Measurements from ENCODE around the gene SLC15A5. TPM values are rescaled to one million over a fixed set of nuclear protein-coding genes. Genes with fewer than 3 reads are reported as not detected.
A peak's percentile ranks its signal among the peaks of the same experiment; 100 is the strongest.

Gene SLC15A5
- total RNA-seq, 2 donors from 2014 or later = not detected

GRCh38 chr12:16168078-16168477 lies 109.4 kb downstream of the SLC15A5 start:
- H3K36me3 ChIP-seq = no peaks in the 10 kb centered on the region
- 87% methylated on average over 3 of the region's 3 CpGs for WGBS
- no peak for DNase-seq (ENCODE audit: low spot score)
- TF ChIP-seq POLR2AphosphoS5 (IDR thresholded peaks at IDR 0.05) (no peak), CTCF (IDR thresholded peaks at IDR 0.05) (no peak), POLR2A (IDR thresholded peaks at IDR 0.05) (no peak)
- H3K9me3 ChIP-seq = no peaks in the 10 kb centered on the region
- no peak overlapping the region for H3K27ac ChIP-seq
- H3K4me1 ChIP-seq (replicated peaks) = no peaks in the 10 kb centered on the region
- intact Hi-C loops (cut with DNase I) = no loop called here
- H3K27me3 ChIP-seq (replicated peaks; ENCODE audit: insufficient read depth) = no peaks in the 10 kb centered on the region
- H3K4me3 ChIP-seq = no peak overlapping the region

- intact Hi-C loops (cut with DNase I) = no loop called here
- TF ChIP-seq CTCF (IDR thresholded peaks at IDR 0.05) (no peak), POLR2A (IDR thresholded peaks at IDR 0.05) (no peak)
- Histone ChIP-seq H3K4me3 (no peak overlapping the region), H3K27me3 (replicated peaks; ENCODE audit: insufficient read depth) (no peaks in the 10 kb centered on the region), H3K9me3 (no peaks in the 10 kb centered on the region), H3K27ac (no peak overlapping the region), H3K36me3 (no peaks in the 10 kb centered on the region), H3K4me1 (replicated peaks) (no peaks in the 10 kb centered on the region)
- DNase-seq (ENCODE audit: low spot score) = no peak
- 60% methylated on average over 5 of the region's 5 CpGs for WGBS
Measured at GRCh38 chr12:16166563-16167470, 110.7 kb downstream of the SLC15A5 start.

- Histone ChIP-seq H3K27me3 (replicated peaks; ENCODE audit: insufficient read depth) (no peaks in the 10 kb centered on the region), H3K4me3 (no peak overlapping the region), H3K36me3 (no peaks in the 10 kb centered on the region), H3K9me3 (no peaks in the 10 kb centered on the region), H3K4me1 (replicated peaks) (no peaks in the 10 kb centered on the region), H3K27ac (no peak overlapping the region)
- WGBS = 0% methylated on average over 2 of the region's 2 CpGs
- TF ChIP-seq POLR2AphosphoS5 (IDR thresholded peaks at IDR 0.05) (peak; percentile 21), CTCF (IDR thresholded peaks at IDR 0.05) (peak in 3 of 4 experiments; percentile 41 to 48 (median 47)), POLR2A (IDR thresholded peaks at IDR 0.05) (no peak)
- intact Hi-C loops (cut with DNase I) = no loop called here
- DNase-seq (ENCODE audit: low spot score) = peak; percentile 10
Measured at GRCh38 chr12:16165506-16165905, 112.0 kb downstream of the SLC15A5 start.

GRCh38 chr12:16163901-16164300 lies 113.6 kb downstream of the SLC15A5 start:
- Histone ChIP-seq H3K27me3 (replicated peaks; ENCODE audit: insufficient read depth) (no peaks in the 10 kb centered on the region), H3K27ac (no peak overlapping the region), H3K4me1 (replicated peaks) (no peaks in the 10 kb centered on the region), H3K9me3 (no peaks in the 10 kb centered on the region), H3K4me3 (no peak overlapping the region), H3K36me3 (no peaks in the 10 kb centered on the region)
- no peak for DNase-seq (ENCODE audit: low spot score)
- intact Hi-C loops (cut with DNase I) = no loop called here
- TF ChIP-seq CTCF (IDR thresholded peaks at IDR 0.05) (no peak), POLR2AphosphoS5 (IDR thresholded peaks at IDR 0.05) (no peak)

GRCh38 chr12:16163146-16163545 lies 114.3 kb downstream of the SLC15A5 start:
- TF ChIP-seq CTCF (IDR thresholded peaks at IDR 0.05) (no peak), POLR2AphosphoS5 (IDR thresholded peaks at IDR 0.05) (no peak), POLR2A (IDR thresholded peaks at IDR 0.05) (no peak)
- Histone ChIP-seq H3K4me1 (replicated peaks) (no peaks in the 10 kb centered on the region), H3K36me3 (no peaks in the 10 kb centered on the region), H3K27me3 (replicated peaks; ENCODE audit: insufficient read depth) (no peaks in the 10 kb centered on the region), H3K4me3 (no peak overlapping the region), H3K9me3 (no peaks in the 10 kb centered on the region), H3K27ac (no peak overlapping the region)
- no peak for DNase-seq (ENCODE audit: low spot score)
- intact Hi-C loops (cut with DNase I) = no loop called here
- 72% methylated on average over 4 of the region's 4 CpGs for WGBS
